Measurements from ENCODE around the gene PSMA6.
"Not testable (repeated sequence)": the region's sequence is repeated elsewhere in the genome, so short reads cannot be mapped to it uniquely, and the experiment has no call there.

PSMA6 gene

DNA sequence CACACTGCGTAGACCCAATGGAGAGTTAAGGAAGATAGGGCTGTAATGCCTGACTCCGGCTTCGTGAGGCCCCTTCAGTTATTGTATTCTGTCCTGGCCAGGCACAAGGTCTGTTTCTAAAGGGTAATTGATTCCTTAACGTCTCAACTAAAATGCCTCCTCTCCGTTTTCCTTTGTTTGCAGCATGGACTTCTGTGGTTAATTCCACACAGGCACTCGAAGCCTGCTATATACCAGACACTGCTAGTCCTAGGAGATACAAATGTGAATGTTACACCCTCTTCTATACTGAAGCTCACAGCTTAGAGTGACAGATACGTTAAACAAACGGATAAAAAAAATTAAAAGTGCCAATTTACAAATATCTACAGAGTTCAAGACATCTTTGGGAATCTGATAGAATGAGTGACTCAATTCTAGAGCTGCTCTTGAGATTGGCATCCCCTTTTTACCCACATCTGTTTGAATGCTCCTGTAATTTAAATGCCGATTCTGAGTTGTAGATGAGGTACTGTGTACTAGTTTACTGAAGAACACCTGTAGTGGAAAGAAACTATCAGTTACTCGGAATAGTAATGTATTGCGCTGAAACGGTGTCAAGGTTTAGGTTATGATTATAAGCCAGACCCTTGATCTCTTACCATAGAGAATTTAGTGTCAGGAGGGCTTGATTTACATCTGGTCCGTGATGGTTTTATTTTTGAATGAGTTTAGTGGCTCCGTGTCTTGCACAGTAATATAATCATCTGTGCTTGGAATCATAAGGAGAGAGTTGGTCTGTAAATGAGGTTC, 784 bp downstream of the PSMA6 start:
- peaks cover 6% of the 10 kb centered on the region for H3K36me3 Mint-ChIP-seq
- peak; percentile 2 for ATAC-seq (ENCODE audit: low read depth)

DNA sequence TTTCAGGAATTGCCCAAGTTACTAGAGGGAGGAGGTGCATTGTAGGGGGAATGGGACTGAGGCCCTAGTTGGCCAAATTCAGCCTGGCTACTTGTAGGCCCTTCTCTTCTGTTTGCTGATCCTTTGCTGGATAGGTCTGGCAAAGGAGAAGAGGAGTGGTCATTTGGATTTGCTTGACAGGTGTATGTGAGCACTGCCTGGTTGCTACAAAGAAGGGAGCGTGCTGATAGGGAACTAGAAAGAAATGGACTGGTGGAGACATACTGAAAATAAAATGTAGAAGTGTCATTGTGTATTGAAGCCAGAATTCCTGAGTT, 3.6 kb downstream of the PSMA6 start:
- Mint-ChIP-seq H3K27me3 (no peaks in the 10 kb centered on the region), H3K9me3 (no peaks in the 10 kb centered on the region), H3K4me3 (no peak overlapping the region), H3K27ac (no peak overlapping the region), H3K4me1 (peaks cover 27% of the 10 kb centered on the region), H3K36me3 (peaks cover 6% of the 10 kb centered on the region)
- no peak for ATAC-seq (ENCODE audit: low read depth)
- no peak for DNase-seq (ENCODE audit: low spot score in 2 of 2)

More for the DNA sequence above, 784 bp downstream of the PSMA6 start:
- peaks cover 18% of the 10 kb centered on the region for H3K4me1 Mint-ChIP-seq
- no peaks in the 10 kb centered on the region for H3K27me3 Mint-ChIP-seq
- peak overlapping the region; percentile 96 for H3K27ac Mint-ChIP-seq
- no peaks in the 10 kb centered on the region for H3K9me3 Mint-ChIP-seq
- DNase-seq (ENCODE audit: low spot score in 2 of 2): no peak
- peak overlapping the region; percentile 97 for H3K4me3 Mint-ChIP-seq

DNA sequence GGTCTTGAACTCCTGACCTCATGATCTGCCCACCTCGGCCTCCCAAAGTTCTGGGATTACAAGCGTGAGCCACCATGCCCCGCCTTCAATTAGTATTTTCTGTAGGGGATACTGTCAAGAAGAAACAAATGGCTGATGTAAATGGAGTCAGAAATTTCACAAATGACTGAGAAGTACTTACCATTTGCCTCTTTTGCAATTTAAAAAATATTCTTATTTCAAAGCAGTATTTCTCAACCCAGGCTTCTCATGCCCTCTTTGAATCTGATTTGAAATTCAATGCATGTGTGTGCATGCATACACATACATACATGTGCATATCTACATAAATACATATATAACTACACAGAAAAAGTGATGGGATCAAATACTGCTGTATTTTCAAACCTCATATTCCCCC, 4.4 kb downstream of the PSMA6 start:
- Mint-ChIP-seq H3K36me3 (peaks cover 7% of the 10 kb centered on the region), H3K27me3 (no peaks in the 10 kb centered on the region), H3K27ac (no peak overlapping the region), H3K9me3 (no peaks in the 10 kb centered on the region), H3K4me1 (peaks cover 31% of the 10 kb centered on the region), H3K4me3 (no peak overlapping the region)
- no peak for DNase-seq (ENCODE audit: low spot score in 2 of 2)
- no peak for ATAC-seq (ENCODE audit: low read depth)

DNA sequence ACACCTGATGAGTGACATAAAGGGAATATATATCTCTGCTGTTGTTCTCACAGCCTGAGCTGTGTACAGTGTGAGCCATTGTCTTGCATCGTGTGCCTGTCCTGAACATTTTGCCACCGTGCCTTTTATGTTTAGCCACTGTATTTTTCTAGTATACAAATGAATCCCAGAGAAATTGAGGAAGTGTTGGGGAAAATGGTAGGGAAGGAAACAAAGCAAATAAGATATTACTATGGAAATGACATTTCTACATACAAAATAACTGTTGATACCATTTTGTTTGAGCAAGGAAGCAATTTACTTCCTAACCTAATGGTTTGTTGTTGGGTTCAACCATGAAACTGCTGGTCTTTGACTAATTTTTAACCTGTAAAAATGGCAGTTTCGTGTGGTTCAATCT, 5.5 kb downstream of the PSMA6 start:
- no peak overlapping the region for H3K4me3 Mint-ChIP-seq
- H3K4me1 Mint-ChIP-seq: peaks cover 39% of the 10 kb centered on the region
- peaks cover 14% of the 10 kb centered on the region for H3K36me3 Mint-ChIP-seq
- H3K9me3 Mint-ChIP-seq: no peaks in the 10 kb centered on the region
- ATAC-seq (ENCODE audit: low read depth) (no peak), DNase-seq (ENCODE audit: low spot score in 2 of 2) (no peak)
- H3K27me3 Mint-ChIP-seq: no peaks in the 10 kb centered on the region
- H3K27ac Mint-ChIP-seq: peak overlapping the region; percentile 29

DNA sequence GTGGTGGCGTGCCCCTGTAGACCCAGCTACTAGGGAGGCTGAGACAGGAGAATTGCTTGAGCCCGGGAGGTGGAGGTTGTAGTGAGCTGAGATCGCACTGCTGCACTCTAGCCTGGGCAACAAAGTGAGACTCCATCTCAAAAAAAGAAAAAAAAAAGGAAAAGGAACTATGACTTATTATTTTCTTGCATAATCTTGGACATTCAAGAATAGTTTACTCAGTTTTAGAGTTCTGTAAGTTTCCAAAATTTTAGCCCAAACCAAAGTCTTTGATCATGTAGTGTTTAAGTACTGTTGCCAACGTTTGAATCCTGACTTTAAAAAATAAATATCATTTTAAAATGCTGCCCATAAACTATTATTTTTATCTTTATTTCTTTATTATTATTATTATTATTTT, 6.2 kb downstream of the PSMA6 start:
- no peak for DNase-seq (ENCODE audit: low spot score in 2 of 2)
- Mint-ChIP-seq H3K4me3 (no peak overlapping the region), H3K27ac (no peak overlapping the region), H3K9me3 (no peaks in the 10 kb centered on the region), H3K36me3 (peaks cover 17% of the 10 kb centered on the region), H3K4me1 (peaks cover 40% of the 10 kb centered on the region), H3K27me3 (no peaks in the 10 kb centered on the region)
- no peak for ATAC-seq (ENCODE audit: low read depth)

DNA sequence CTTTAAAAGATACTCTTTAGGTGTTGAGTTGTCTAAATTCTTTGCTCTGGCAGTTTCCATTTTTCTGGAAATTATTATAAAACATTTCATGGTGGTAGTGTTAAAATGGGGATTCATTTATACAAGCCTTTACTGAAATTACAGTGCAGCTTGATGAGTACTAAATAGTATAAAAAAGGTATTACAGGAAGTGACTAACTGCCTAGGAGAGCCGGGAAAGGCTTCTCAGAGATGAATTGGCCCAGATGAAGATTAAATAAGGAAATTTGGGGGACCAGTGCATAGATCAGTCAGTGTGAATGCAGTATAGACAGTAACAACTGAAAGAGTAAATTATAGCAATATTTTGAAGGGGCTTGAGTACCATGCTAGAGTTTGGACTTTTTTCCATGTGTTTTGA, 7.5 kb downstream of the PSMA6 start:
- no peak for ATAC-seq (ENCODE audit: low read depth)
- H3K4me3 Mint-ChIP-seq: no peak overlapping the region
- H3K27ac Mint-ChIP-seq: peak overlapping the region; percentile 12
- H3K27me3 Mint-ChIP-seq: no peaks in the 10 kb centered on the region
- peaks cover 34% of the 10 kb centered on the region for H3K4me1 Mint-ChIP-seq
- no peaks in the 10 kb centered on the region for H3K9me3 Mint-ChIP-seq
- no peak for DNase-seq (ENCODE audit: low spot score in 2 of 2)
- peaks cover 17% of the 10 kb centered on the region for H3K36me3 Mint-ChIP-seq

DNA sequence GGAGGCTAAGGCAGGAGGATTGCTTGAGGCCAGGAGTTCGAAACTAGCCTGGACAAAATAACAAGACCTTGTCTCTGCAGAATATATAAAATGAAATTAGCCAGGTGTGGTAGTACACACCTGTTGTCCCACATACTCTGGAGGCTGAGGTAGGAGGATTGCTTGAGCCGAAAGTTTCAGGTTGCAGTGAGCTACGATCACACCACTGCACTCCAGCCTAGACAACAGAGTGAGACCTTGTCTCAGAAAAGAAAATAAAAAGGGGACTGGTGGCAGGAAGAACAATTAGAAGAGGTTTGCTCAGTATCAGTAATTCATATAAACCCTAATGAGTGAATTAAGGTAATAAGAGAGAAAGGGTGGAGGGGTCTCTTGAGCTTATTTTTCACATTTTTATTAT, 8.0 kb downstream of the PSMA6 start:
- Mint-ChIP-seq H3K27ac (peak overlapping the region; percentile 12), H3K27me3 (no peaks in the 10 kb centered on the region), H3K9me3 (no peaks in the 10 kb centered on the region), H3K4me1 (peaks cover 34% of the 10 kb centered on the region), H3K36me3 (peaks cover 17% of the 10 kb centered on the region), H3K4me3 (no peak overlapping the region)
- no peak for ATAC-seq (ENCODE audit: low read depth)
- no peak for DNase-seq (ENCODE audit: low spot score in 2 of 2)

DNA sequence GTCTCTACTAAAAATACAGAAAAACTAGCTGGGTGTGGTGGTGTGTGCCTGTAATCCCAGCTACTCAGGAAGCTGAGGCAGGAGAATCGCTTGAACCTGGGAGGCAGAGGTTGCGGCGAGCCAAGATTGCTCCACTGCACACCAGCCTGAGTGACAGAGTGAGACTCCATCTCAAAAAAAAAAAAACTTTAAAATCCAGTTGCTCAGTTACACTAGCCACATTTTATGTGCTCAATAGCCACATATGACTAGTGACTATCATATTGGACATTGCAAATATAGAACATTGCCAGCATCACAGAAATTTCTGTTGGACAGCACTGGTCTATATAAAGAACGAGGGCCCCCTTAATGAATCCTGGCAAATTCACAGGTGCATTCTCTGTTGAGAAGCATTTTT, 9.2 kb downstream of the PSMA6 start:
- ATAC-seq (ENCODE audit: low read depth); DNase-seq (ENCODE audit: low spot score in 2 of 2); H3K4me3 Mint-ChIP-seq; H3K27me3 Mint-ChIP-seq; H3K9me3 Mint-ChIP-seq: not testable (repeated sequence)
- Mint-ChIP-seq H3K4me1 (peaks cover 30% of the 10 kb centered on the region), H3K36me3 (peaks cover 13% of the 10 kb centered on the region), H3K27ac (peak overlapping the region; percentile 33)

DNA sequence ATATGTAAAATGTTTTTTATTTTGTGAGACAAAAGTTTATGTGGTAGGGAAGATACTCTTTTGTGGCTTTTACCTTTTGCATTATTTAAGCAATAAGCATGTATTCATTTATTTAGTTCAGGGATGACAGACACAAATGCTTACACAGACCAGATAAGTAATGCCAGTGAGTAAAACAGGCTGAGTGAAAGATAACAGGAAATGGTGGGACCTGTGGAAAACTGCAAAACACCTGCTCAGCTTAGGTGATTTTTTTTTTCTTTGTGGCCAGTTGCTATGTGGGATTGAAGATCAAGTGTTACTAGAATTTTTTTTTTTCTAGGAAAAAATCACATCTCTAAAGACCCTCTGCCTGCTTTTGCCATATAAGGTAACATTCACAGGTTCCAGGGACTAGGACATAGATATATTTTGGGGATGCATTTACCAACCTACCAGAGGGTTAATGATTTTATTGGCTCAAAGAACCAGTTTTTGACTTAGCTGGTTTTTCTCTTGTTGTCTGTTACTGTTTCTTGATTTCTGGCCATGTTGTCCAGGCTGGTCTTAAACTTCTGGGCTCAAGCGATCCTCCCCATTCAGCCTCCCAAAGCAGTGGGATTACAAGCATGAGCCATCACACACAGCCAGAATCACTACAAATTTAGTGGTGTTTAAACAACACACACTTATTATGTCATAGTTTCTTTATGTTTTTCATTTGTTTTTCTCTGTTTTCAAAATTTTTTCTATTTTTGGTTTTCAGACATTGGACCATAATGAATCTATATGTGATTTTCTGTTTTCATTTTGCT, 9.8 kb downstream of the PSMA6 start:
- no peak overlapping the region for H3K27ac Mint-ChIP-seq
- H3K36me3 Mint-ChIP-seq: peaks cover 13% of the 10 kb centered on the region
- ATAC-seq (ENCODE audit: low read depth): no peak
- no peaks in the 10 kb centered on the region for H3K9me3 Mint-ChIP-seq
- H3K4me3 Mint-ChIP-seq: no peak overlapping the region
- H3K4me1 Mint-ChIP-seq: peaks cover 30% of the 10 kb centered on the region
- DNase-seq (ENCODE audit: low spot score in 2 of 2): no peak
- no peaks in the 10 kb centered on the region for H3K27me3 Mint-ChIP-seq

DNA sequence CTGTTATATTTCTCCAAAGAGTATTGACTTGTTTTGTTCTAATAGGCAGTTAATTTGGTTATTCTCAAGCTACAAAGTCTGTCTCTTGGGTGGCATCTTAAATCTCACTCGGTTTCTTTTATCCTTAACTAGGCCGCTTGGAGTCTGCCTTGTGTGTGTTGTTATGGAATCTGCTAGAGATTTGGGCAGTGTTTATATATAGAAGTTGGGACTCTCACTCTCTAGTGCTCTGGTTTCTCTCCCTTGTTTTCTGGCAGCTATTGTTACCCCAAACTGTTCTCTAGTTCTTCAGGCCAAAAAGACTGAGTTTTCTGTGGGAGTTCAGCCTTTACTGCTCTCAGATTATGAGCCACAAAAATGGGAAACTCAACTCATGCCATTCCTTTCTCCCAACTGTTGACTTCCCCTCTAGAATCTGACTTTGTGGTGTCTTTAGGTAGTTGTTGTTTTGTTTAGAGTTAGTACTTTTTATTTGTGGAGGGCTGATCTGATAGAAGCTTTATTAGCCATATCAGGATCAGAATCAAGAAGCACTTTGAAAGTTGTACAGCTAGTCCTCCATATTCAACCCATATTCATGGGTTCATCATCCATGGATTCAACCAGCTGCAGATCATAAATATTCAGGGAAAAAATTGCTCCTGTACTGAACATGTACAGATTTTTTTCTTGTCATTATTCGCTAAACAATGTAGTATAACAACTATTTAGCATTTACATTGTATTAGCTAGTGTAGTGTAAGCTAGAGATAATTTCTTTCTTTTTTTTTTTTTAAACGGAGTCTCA, 11.2 kb downstream of the PSMA6 start:
- no peak for ATAC-seq (ENCODE audit: low read depth)
- no peaks in the 10 kb centered on the region for H3K9me3 Mint-ChIP-seq
- H3K27me3 Mint-ChIP-seq: no peaks in the 10 kb centered on the region
- H3K27ac Mint-ChIP-seq: no peak overlapping the region
- DNase-seq (ENCODE audit: low spot score in 2 of 2): no peak
- peaks cover 27% of the 10 kb centered on the region for H3K4me1 Mint-ChIP-seq
- H3K4me3 Mint-ChIP-seq: no peak overlapping the region
- peaks cover 11% of the 10 kb centered on the region for H3K36me3 Mint-ChIP-seq

DNA sequence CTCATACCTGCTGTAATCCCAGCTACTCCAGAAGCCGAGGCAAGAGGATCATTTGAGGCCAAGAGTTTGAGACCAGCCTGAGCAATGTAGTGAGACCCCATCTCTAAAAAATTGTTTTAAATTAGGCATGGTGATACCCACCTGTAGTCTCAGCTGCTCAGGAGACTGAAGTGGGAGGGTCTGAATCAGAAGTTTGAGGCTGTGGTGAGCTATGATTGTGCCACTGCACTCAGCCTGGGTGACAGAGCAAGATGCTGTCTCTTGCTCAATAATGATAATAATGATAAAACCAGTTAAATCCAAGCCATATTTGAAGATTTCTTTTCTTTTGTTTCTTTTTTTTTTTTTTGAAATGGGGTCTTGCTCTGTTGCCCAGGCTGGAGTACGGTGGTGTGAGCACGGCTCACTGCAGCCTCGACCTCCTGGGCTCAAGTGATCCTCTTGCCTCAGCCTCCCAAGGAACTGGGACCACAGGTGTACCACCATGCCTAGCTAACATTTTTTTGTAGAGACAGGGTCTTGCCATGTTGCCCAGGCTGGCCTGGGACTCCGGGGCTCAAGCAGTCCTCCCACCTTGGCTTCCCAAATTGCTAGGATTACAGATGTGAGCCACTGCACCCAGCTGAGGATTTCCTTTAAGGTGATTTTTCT, 12.8 kb downstream of the PSMA6 start:
- peaks cover 24% of the 10 kb centered on the region for H3K4me1 Mint-ChIP-seq
- no peak overlapping the region for H3K4me3 Mint-ChIP-seq
- no peaks in the 10 kb centered on the region for H3K27me3 Mint-ChIP-seq
- no peak for DNase-seq (ENCODE audit: low spot score in 2 of 2)
- H3K36me3 Mint-ChIP-seq: peaks cover 16% of the 10 kb centered on the region
- H3K9me3 Mint-ChIP-seq: no peaks in the 10 kb centered on the region
- ATAC-seq (ENCODE audit: low read depth): no peak
- no peak overlapping the region for H3K27ac Mint-ChIP-seq

DNA sequence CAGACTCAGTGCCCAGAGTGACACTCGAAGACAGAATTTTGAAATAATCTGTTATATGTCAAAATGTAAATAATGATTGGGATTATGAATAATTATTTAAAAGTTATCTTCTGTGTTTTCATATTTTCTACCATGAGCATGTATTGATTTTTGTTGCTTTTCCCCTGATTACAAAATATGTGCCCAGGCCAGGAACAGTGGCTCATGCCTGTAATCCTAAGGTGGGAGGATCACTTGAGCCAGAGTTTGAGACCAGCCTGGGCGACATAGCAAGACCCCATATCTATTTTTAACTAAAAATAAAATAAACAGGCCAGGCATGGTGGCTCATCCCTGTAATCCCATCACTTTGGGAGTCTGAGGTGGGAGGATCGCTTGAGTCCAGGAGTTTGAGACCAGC, 13.5 kb downstream of the PSMA6 start:
- Mint-ChIP-seq H3K4me3 (no peak overlapping the region), H3K27me3 (no peaks in the 10 kb centered on the region), H3K27ac (no peak overlapping the region), H3K4me1 (peaks cover 19% of the 10 kb centered on the region), H3K9me3 (no peaks in the 10 kb centered on the region), H3K36me3 (peaks cover 18% of the 10 kb centered on the region)
- ATAC-seq (ENCODE audit: low read depth) (no peak), DNase-seq (ENCODE audit: low spot score in 2 of 2) (no peak)

DNA sequence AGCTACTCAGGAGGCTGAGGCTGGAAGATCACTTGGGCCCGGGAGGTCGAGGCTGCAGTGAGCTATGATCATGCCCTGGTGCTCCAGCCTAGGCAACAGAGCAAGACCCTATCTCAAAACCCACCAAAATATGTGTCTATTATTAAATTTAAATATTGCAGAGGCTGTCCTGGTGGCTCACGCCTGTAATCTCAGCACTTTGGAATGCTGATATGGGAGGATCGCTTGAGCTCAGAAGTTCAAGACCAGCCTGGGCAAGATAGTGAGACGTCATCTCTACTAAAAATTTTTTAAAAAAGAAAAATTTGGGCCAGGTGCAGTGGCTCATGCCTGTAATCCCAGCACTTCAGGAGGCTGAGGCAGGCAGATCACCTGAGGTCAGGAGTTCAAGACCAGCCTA, 13.9 kb downstream of the PSMA6 start:
- ATAC-seq (ENCODE audit: low read depth) (no peak), DNase-seq (ENCODE audit: low spot score in 2 of 2) (no peak)
- H3K9me3 Mint-ChIP-seq: no peaks in the 10 kb centered on the region
- H3K36me3 Mint-ChIP-seq: peaks cover 16% of the 10 kb centered on the region
- no peak overlapping the region for H3K27ac Mint-ChIP-seq
- H3K4me1 Mint-ChIP-seq: peaks cover 14% of the 10 kb centered on the region
- H3K4me3 Mint-ChIP-seq: no peak overlapping the region
- H3K27me3 Mint-ChIP-seq: no peaks in the 10 kb centered on the region

DNA sequence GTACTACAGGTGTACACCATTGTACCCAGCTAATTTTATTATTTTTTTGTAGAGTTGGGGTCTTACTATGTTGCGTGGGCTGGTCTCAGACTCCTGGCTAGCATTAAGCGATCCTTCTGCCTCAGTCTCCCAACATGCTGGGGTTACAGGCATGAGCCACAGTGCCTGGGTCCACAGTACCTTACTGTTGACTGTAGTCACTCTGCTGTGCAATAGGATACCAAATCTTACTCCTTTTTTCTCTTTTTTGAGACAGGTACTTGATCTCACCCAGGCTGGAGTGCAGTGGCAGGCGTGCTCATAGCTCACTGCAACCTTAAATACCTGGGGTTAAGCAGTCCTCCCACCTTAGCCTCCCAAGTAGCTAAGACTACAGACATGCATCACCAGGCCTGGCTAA, 25.6 kb downstream of the PSMA6 start:
- peaks cover 17% of the 10 kb centered on the region for H3K36me3 Mint-ChIP-seq
- H3K27ac Mint-ChIP-seq: no peak overlapping the region
- no peak for ATAC-seq (ENCODE audit: low read depth)
- no peak for DNase-seq (ENCODE audit: low spot score in 2 of 2)
- H3K4me3 Mint-ChIP-seq: no peak overlapping the region
- H3K27me3 Mint-ChIP-seq: no peaks in the 10 kb centered on the region
- H3K4me1 Mint-ChIP-seq: no peaks in the 10 kb centered on the region
- H3K9me3 Mint-ChIP-seq: no peaks in the 10 kb centered on the region

All from memory B cell (primary cell).